ENCODE measurements around the gene PGD.
"Not testable (repeated sequence)": the region's sequence is repeated elsewhere in the genome, so short reads cannot be mapped to it uniquely, and the experiment has no call there.

PGD gene

DNA sequence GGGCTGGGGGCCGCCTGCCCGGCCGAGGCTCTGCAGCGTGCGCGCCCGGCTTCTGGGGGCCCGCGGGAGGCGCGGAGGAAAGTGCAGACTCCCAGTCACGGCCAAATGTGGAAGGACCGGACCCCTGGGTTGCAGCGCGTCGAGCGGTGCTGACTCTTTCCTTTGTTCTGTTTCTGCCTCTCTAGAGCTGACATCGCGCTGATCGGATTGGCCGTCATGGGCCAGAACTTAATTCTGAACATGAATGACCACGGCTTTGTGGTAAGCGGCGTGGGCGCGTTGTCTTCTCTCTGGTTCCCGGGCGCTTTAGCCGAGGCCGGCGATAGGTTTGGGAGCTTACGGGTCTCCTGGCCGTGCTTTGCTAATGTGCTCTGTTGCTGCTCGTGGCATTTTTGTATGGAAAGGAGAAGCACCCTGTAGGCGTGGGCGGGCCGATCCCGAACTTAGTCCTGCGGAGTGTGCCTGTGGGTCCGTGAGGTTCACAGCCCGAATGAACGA is 629 bp downstream of the PGD start:
- no peak for DNase-seq (ENCODE audit: low spot score)

DNA sequence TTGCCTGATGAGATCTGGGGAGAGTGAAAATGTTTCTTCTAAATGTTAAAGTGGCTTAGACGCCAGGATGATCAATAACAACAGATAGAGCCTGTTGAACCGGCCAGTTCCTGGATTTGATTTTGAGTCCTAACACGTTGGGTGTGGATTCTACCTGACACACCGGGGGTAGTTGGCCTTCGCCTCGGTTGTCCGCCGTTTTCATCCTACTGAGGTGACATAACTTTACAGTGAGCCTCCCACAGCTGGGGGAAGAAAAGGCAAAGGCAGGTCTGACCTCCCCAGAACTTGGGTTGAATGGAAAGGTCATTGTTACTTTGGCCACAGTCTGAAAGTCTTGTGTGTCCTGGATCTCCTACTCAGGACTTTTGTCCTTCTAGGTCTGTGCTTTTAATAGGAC is 1.1 kb downstream of the PGD start:
- no peak for DNase-seq (ENCODE audit: low spot score)

DNA sequence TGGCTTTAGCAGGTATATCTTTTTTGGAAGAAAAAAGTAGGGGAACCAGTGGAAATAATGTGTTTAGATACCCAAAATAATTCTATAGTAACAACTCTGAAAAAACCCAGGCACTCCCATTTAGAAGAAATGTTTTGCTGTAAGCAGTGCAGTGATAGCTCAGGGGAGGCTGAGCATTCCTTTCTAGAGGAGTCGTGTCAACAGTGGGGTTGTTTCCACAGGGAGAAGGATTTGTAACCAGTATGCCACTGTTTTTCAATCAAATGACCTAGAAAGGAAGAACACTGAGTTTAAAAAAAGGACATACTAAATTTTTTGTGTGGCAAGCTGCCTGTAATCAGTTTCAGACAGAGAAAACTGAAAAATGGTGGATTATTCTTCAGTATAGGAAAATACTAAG is 2.4 kb downstream of the PGD start:
- DNase-seq (ENCODE audit: low spot score) = no peak

DNA sequence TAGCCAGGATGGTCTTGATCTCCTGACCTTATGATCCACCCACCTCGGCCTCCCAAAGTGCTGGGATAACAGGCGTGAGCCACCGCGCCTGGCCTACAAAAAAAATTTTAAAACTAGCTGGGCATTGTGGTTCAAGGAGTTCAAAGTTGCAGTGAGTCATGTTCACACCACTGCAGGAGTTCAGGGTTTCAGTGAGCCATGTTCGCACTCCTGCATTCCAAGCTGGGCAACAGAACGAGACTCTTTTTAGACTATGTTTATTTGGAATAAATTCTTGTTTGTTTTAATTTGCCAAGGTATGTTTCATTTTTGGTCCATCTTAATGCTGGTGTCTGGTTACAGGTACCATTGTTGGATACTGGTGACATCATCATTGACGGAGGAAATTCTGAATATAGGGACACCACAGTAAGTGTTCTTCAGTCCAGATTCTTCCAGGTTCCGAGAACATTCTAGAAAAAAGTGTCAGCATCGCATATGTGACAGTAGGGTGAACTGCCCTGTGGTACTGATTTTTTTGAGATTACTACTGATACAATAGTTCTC is 3.9 kb downstream of the PGD start:
- no peak for DNase-seq (ENCODE audit: low spot score)

DNA sequence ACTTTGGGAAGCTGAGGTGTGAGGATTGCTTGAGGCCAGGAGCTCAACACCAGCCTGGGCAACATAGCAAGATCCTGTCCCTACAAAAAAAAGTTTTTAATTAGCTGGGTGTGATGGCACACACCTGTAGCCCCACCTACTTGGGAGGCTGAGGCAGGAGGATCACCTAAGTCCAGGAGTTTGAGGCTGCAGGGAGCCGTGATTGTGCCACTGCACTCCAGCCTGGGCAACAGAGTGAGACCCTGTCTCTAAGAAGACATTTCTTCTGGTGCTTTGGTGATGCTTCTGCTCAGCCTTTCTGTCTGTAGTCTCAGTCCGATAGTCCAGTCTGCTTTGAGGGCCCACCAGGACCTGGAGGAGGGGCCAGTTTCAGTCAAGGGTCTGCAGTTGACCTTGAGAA is 8.3 kb downstream of the PGD start:
- DNase-seq (ENCODE audit: low spot score) = no peak

DNA sequence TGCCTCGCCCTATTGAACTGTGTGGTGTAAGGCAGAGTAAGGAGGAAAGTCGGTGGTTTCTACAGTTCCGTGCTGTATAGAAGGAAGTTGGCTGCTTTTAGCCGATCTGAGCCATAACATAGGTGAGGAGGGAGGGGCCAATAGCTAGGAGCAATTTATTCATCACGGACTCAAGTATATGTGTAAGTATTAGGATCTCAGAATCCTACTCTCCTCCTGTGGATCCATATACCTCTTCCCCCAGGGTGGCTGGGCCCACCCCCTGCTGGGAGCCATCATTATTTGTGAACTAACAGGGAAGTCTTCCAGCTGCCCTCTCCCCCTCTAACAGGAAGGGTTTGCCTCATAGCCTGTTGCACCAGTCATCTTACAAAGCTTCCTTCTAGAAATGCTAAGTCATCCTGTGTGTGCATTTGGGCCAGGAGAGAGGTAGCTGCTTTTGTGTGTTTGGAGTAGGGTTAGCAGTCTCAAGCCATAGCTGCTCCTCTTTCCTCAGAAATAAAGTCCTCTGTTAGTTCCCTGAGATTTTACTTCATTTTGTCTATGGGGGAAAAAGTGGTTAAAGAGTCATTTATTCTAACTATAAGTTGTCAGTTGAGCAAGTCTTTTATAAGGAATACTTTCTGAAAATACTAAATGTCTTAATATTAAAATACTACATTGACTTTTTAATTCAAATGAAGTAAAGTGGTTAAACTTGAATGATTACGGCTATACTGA is 16.5 kb downstream of the PGD start:
- DNase-seq (ENCODE audit: low spot score) = peak; percentile 86

DNA sequence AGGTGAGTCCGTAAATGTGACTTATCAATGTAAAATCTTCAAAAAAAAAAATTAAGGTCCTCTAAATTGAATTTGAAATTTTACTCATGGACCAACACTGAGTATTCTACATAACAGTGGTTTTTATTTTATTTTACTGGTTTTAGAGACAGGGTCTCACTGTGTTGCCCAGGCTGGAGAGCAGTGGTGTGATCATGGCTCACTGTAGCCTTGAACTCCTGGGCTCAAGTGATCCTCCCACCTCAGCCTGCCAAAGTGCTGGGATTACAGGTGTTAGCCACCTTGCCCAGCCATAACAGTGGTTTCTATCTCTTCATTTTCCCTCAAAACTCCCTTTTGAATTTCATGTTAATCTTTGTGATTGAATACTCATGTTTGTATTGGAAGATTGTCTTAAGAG is 17.1 kb downstream of the PGD start:
- DNase-seq (ENCODE audit: low spot score) = not testable (repeated sequence)

DNA sequence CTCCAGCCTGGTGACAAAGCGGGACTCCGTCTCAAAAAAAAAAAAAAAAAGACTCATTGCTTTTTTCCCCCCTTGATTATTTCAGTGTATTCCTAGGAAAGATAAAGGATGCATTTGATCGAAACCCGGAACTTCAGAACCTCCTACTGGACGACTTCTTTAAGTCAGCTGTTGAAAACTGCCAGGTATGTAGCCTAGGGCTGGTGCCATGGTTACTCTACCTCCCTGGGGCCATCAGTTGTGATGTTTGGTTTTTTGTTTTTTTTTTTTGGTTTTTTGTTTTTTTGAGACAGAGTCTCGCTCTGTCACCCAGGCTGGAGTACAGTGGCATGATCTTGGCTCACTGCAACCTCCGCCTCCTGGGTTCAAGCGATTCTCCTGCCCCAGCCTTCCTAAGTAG is 19.9 kb downstream of the PGD start:
- not testable (repeated sequence) for DNase-seq (ENCODE audit: low spot score)

DNA sequence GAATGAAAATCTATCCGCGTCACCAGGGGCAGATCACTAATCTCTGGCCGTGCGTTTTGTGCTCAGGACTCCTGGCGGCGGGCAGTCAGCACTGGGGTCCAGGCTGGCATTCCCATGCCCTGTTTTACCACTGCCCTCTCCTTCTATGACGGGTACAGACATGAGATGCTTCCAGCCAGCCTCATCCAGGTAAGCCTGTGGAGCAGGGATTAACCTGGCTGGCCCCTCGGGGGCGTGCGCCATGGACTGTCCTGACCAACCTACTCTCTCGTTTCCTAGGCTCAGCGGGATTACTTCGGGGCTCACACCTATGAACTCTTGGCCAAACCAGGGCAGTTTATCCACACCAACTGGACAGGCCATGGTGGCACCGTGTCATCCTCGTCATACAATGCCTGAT is 20.5 kb downstream of the PGD start:
- DNase-seq (ENCODE audit: low spot score) = no peak

DNA sequence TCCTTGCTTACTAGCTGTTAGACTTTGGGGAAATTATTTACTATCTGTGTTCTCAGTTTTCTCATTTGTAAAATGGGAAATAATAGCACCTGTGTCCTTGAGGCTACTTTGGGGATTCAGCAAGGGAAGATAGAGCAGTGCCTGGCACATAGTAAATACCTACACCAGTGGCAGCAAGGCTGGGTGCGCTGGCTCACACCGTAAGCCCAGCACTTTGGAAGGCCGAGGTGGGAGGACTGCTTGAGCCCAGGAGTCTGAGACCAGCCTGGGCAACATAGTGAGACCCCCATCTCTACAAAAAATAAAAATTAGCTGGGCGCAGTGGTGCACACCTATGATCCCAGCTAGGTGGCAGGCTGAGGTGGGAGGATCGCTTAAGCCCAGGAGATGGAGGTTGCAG is 22.8 kb downstream of the PGD start:
- no peak for DNase-seq (ENCODE audit: low spot score)

DNA sequence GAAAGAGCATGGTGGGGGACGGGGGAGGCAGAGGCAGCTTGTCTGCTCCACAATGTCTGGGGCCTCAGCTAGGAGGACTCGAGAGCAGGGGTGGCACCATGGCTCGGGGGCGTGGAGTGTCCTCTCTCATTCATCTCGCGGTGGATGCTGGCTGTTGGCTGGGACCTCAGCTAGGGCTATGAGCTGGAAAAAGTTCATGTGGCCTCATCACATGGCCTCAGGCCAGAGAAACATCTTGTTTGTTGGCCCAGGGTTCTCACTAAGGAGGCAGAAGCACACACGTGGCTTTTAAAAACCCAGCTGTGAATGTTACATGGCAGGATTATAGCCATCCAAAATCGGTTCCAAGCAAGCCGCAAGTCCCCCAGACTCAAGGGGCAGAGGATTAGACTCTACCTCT is 25.2 kb downstream of the PGD start:
- no peak for DNase-seq (ENCODE audit: low spot score)

DNA sequence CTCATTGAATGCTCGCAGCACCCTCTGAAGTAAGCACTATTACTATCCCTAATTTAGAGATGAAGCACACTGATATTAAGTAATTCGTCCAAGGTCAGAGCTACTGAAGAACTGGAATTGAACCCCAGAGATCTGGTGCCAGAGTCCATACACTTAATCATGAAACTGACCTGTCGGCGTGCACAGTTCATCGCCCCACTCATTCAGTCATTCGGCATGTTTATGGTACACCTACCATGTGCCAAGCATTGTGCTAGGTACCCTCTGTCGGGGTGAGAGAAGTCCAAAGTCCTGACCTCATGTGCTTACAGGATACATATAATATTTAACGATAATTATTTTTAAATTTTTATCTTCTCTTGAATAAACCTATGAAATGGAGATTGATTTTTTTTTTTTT is 25.8 kb downstream of the PGD start:
- DNase-seq (ENCODE audit: low spot score) = no peak

DNA sequence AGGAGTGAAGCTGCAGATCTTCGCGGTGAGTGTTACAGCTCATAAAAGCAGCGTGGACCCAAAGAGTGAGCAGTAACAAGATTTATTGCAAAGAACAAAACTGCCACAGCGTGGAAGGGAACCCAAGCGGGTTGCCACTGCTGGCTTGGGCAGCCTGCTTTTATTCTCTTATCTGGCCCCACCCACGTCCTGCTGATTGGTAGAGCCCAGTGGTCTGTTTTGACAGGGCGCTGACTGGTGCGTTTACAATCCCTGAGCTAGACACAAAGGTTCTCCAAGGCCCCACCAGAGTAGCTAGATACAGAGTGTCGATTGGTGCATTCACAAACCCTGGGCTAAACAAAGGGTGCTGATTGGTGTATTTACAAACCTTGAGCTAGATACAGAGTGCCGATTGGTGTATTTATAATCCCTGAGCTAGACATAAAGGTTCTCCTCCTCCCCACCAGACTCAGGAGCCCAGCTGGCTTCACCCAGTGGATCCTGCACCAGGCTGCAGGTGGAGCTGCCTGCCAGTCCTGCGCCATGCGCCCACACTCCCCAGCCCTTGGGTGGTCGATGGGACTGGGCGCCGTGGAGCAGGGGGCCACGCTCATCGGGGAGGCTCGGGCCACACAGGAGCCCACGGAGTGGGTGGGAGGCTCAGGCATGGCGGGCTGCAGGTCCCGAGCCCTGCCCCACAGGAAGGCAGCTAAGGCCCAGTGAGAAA is 27.1 kb downstream of the PGD start:
- DNase-seq (ENCODE audit: low spot score) = not testable (repeated sequence)

DNA sequence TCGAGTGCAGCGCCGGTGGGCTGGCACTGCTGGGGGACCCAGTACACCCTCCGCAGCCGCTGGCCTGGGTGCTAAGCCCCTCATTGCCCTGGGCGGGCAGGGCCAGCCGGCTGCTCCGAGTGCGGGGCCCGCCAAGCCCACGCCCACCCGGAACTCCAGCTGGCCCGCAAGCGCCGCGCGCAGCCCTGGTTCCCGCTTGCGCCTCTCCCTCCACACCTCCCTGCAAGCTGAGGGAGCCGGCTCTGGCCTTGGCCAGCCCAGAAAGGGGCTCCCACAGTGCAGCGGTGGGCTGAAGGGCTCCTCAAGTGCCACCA is 27.6 kb downstream of the PGD start:
- not testable (repeated sequence) for DNase-seq (ENCODE audit: low spot score)

DNA sequence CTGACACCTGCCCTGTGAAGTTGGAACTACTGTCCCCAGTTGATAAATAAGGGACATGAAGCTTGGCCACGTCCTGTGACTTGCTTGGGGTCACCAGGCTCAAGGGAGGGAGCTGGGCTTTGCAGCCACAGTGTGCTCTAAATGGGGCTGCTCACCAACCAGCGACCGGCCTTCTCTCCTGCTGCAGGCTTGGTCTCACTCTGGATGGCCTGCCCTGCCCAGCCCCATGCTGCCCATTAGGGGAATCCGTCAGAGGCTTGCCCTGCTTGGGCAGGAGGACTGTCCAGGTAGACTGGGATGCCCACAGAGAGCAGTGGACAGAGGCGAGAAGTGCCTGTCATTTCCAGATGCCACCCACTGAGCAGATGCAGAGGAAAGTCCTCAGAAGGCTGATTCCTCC is 30.1 kb downstream of the PGD start:
- DNase-seq (ENCODE audit: low spot score) = no peak

DNA sequence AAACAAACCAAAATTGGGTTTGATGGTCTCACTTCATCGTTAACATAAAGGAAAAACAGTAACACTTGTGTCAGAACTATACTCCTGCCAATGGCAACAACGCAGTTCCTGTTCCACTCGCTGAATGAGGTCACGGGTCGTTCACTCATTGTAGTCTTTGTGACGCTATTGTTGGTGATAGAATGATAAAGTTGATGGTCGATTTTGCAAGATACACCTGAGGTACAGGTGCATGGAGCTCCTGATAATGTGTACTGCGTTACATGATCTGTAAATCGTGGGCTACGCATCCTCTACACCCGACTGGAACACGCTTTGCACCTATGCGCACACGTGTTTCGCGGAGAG is 31.0 kb downstream of the PGD start:
- no peak for DNase-seq (ENCODE audit: low spot score)

DNA sequence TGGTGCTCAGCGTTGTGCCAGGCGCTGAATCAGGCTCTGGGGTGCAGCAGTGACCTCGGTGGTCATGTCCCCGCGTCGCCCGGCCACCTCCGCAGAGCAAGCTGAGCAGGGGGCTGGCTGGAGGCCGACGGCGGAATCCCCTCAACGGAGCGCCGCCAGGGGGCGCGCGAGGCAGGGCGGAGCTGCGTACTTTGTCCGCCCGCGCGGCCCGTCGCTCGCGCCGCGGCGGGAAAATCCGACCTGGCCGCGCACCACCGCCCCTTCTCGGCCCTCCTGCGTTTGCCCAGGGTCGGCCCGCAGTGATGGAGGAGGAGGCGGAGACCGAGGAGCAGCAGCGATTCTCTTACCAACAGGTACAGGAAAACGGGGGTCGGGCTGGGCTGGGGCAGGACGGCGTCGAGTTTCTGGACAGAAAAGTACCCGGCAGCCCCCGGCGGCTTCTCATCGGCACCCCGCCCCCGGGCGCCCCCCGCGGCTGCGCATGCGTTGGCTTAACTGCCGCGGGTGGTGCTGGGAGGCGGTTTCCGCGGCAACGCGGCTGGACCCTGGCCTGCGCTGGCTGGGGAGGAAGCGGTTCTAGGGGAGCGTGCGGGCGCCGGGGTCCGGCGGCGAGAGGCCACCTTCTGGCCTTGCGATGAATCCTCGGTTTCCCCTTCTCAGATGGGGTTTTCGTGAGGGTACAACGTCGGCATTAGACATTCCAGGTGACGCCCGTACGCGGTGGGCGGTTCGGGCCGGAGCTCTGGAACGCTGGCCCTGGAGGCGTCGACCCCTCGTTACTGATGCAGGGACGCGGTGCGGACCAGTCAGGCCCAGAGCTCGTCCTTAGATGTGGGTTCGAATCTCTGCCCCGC is 31.6 kb downstream of the PGD start, which contains the start of gene CENPS:
CENPS (plus strand) TSS at position 218 of the 854 bp plus-strand sequence; CDS start at position 303, 85 bp downstream.
- DNase-seq (ENCODE audit: low spot score) = peak; percentile 84

DNA sequence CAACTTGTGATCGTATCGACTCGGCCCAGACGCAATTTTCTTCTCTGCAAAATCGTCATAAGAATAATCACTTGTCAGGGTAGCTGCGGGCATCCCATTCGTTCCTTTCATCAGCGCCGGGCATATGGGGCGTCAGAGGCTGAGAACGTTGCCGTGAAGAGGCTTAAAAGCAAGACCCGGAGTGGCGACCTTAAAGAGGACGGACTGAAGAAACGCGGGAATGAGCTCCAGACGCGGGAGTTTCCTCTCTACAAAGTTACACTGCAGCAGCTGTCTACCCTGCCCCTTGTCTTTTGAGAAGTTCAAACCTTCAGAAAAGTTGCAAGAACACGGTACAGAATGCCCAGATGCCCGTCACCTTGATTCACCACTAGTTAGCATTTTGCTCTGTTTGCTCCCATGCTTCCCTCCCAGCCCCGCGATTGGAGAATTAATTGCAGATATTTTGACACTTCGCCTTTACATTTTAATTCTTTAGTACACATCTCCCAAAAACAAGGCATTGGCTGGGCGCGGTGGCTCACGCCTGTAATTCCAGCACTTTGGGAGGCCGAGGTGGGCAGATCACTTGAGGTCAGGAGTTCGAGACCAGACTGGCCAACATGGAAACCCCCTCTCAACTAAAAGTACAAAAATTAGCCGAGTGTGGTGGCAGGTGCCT is 32.3 kb downstream of the PGD start:
- DNase-seq (ENCODE audit: low spot score) = peak; percentile 27

DNA sequence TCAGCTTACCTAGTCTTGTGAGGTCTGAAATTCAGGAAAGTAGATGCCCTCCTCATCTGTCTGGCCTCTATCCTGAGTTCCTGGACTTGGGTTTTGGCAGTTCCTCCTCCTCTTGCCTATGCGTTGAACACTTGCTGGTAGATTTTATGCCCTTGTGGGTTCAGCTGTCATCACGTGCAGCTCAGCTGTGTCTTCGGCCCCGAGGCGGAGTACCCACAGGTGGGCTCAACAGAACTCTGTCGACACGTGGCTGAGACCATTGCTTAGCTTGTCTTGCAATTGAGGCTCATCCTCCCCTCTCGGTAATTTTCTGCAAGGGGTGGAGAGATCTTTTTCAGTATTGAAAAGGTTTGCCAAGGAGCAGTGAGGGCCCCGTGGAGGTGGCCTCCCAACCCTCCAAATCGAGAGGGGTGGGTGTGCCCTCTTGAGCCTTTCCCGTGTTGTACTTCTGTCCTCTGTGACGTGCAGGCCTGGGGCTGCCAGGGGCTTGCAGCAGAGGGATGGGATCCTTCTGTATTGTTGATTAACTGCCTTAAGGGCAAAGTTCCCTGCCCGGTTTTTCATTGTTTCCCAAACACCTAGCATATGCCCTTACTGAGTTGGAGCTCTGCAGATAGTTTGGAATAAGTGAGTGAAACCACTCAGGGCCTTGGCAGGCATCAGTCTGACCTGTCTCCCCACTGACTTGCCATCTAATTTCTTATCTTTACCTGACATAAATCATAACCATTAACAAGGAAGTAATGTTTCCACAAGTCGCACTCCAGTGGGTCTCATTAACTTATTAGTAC is 34.2 kb downstream of the PGD start:
- DNase-seq (ENCODE audit: low spot score) = no peak

DNA sequence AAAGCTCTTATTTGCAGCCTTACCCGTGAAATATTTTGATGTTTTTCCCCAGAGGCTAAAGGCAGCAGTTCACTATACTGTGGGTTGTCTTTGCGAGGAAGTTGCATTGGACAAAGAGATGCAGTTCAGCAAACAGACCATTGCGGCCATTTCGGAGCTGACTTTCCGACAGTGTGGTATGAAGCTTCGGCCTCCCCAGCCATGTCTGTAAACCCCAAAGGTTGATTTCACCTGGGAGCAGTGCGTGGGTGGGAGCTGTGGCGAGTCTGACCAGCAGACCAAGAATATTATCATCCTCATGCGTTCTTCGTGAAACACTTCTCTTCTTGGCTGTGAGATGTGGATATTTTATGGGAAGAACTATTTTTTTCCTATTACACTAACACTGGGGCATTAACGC is 34.9 kb downstream of the PGD start:
- no peak for DNase-seq (ENCODE audit: low spot score)

DNA sequence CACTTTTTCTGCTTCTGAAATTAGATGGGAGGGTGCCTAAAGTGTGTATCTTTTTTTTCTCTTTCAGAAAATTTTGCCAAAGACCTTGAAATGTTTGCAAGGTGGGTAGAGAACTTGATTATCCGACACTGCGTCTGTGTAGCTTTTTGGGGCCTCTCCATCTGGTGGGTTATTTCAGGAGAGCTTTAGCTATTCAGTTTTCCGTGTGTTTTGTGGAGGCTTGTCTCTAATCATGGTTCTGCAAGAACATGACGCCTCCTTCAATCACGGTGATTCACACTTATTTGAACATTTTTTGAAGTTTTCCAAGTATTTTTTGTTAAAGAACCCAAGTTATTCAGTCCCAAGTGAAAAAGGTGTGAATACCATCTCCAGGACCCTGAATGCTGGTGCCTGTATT is 35.7 kb downstream of the PGD start:
- no peak for DNase-seq (ENCODE audit: low spot score)

Measured in hematopoietic multipotent progenitor cell treated with erythropoietin and hydrocortisone succinate and interleukin-3 and kit ligand, for 15 days (in vitro differentiated cells).